GM20431 (cell line): ENCODE measurements around the gene SLC34A2.
"Not testable (repeated sequence)": the region's sequence is repeated elsewhere in the genome, so short reads cannot be mapped to it uniquely, and the experiment has no call there.

ENCODE experiments used
- in situ Hi-C: fragments of 300-500 bp; cut with MseI, MboI; formaldehyde crosslinking; loops from one replicate; pipeline ENCODE4 v1.15.0; 2020; ENCODE audit warnings: low sequenced_read_pairs; ENCODE audit not compliant: unreplicated experiment

SLC34A2 gene

GRCh38 chr4:25658777-25659176, 3.1 kb downstream of the SLC34A2 start:
- in situ Hi-C loops: no loop called here

- in situ Hi-C loops: not testable (repeated sequence)
Measured at GRCh38 chr4:25661441-25661840, 5.8 kb downstream of the SLC34A2 start.

- in situ Hi-C loops: no loop called here
Measured at GRCh38 chr4:25662306-25662705, 6.7 kb downstream of the SLC34A2 start.

- in situ Hi-C loops: no loop called here
Measured at GRCh38 chr4:25663781-25664180, 8.1 kb downstream of the SLC34A2 start.

- in situ Hi-C loops: no loop called here
Measured at GRCh38 chr4:25666031-25666630, 10.5 kb downstream of the SLC34A2 start.

- in situ Hi-C loops: no loop called here
Measured at GRCh38 chr4:25667931-25668557, 12.4 kb downstream of the SLC34A2 start.

- in situ Hi-C loops: no loop called here
Measured at GRCh38 chr4:25670991-25671390, 15.3 kb downstream of the SLC34A2 start.

GRCh38 chr4:25672756-25673155, 17.1 kb downstream of the SLC34A2 start:
- in situ Hi-C loops: no loop called here

- in situ Hi-C loops: no loop called here
Measured at GRCh38 chr4:25674386-25674785, 18.7 kb downstream of the SLC34A2 start.

- in situ Hi-C loops: no loop called here
Measured at GRCh38 chr4:25676221-25676620, 20.6 kb downstream of the SLC34A2 start.

GRCh38 chr4:25677157-25677556, 21.5 kb downstream of the SLC34A2 start:
- in situ Hi-C loops: no loop called here

GRCh38 chr4:25677943-25678342, 22.3 kb downstream of the SLC34A2 start:
- in situ Hi-C loops: no loop called here

GRCh38 chr4:25687773-25688172, 32.1 kb downstream of the SLC34A2 start:
- in situ Hi-C loops: no loop called here

GRCh38 chr4:25694466-25694865, 38.8 kb downstream of the SLC34A2 start:
- in situ Hi-C loops: no loop called here

GRCh38 chr4:25696409-25696808, 40.8 kb downstream of the SLC34A2 start:
- in situ Hi-C loops: no loop called here

GRCh38 chr4:25697516-25697915, 41.9 kb downstream of the SLC34A2 start:
- in situ Hi-C loops: no loop called here

GRCh38 chr4:25700661-25701060, 45.0 kb downstream of the SLC34A2 start:
- in situ Hi-C loops: no loop called here

GRCh38 chr4:25702848-25703247, 47.2 kb downstream of the SLC34A2 start:
- in situ Hi-C loops: no loop called here

- in situ Hi-C loops: no loop called here
Measured at GRCh38 chr4:25703731-25704388, 48.2 kb downstream of the SLC34A2 start.

- in situ Hi-C loops: no loop called here
Measured at GRCh38 chr4:25704516-25704915, 48.9 kb downstream of the SLC34A2 start.

GRCh38 chr4:25710637-25711036, 55.0 kb downstream of the SLC34A2 start:
- in situ Hi-C loops: no loop called here

GRCh38 chr4:25712611-25713010, 57.0 kb downstream of the SLC34A2 start:
- in situ Hi-C loops: no loop called here
